H7 (cell line): Measurements from ENCODE around the gene SIMC1. TPM values are rescaled to one million over a fixed set of nuclear protein-coding genes. Genes with fewer than 3 reads are reported as not detected.
A peak's percentile ranks its signal among the peaks of the same experiment; 100 is the strongest.

ENCODE experiments used
- DNase-seq: peaks from one replicate; pipeline ENCODE4 v3.0.0; 2012
- H3K27me3 ChIP-seq: 2 replicates; pipeline ENCODE4 v1.6.0; 2011; ENCODE audit warnings: mild to moderate bottlenecking, low read length; ENCODE audit not compliant: control insufficient read depth, insufficient read depth
- H3K36me3 ChIP-seq: replicated peaks from 2 replicates; pipeline ENCODE4 v1.5.1; 2011; ENCODE audit warnings: low read length; ENCODE audit not compliant: control insufficient read depth, insufficient read depth
- H3K4me3 ChIP-seq: 2 replicates; pipeline ENCODE4 v1.5.1; 2011; ENCODE audit warnings: low read depth, mild to moderate bottlenecking, control low read depth, low read length, moderate library complexity; ENCODE audit not compliant: insufficient read depth
- total RNA-seq: library from RNA; depleted of rRNA; stranded (reverse); fragments of >200 nt; shearing (Covaris generic); gene quantifications from 2 replicates; pipeline ENCODE4 v1.2.3, GENCODE V29; 2014

The SIMC1 gene
- total RNA-seq, 1 experiment from 2014 or later, result 15.0 TPM

DNA sequence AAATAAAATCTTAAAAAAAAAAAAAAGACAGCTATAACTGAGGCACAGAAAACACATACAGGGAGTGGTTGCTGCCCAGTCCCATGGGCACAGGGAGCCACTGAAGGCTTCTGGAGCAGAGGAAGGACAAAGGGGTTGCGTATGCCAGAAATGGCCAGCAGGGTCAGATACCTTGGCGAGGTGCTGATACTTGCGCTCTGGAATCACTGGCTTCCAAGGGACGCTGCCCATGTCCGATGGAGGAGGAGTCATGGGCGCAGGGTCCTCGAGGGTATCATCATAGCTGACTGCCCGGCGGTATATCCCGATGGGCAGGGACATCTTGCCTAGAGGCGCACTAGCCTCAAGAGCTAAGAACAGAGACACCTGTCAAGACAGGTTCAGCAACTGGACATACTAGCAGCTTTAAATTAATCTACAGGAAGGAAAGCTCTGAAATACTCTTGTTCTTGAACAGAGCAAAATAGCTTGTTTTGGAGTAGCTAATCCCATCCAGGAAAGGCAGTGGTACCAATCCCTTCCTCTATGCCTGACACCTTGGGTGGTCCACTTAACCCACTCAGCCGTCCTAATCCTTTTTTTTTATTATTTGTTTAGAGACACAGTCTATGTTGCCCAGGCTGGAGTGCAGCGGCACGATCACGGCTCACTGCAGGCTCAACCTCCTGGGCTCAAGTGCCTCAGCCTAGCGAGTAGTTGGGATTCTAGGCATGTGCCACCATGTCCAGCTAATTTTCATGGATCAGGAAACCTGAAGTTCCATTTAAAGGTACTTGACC, 117.4 kb downstream of the SIMC1 start:
- H3K27me3 ChIP-seq, result no peaks in the 10 kb centered on the region
- peaks cover 21% of the 10 kb centered on the region for H3K36me3 ChIP-seq
- DNase-seq, result peak; percentile 48
- H3K4me3 ChIP-seq, result no peak overlapping the region

DNA sequence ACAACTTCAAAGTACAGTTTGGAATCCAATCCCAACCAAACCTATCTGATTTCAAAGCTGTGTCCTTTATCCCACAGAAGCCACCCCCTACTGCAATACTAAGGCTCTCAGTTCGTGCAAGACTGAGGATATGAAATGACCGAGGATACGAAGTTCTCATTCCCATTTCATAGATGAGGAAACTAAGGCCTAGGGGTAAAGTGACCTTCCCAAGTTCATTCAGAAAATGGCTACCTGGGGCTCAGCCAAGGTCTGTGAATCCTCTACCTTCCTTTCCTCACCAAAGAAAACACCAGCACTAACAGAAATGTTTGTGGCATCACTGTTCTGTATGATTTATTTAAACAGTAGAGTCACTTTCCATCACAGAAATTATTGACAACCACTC, 117.9 kb downstream of the SIMC1 start:
- Histone ChIP-seq H3K36me3 (peaks cover 18% of the 10 kb centered on the region), H3K4me3 (no peak overlapping the region), H3K27me3 (no peaks in the 10 kb centered on the region)
- no peak for DNase-seq

DNA sequence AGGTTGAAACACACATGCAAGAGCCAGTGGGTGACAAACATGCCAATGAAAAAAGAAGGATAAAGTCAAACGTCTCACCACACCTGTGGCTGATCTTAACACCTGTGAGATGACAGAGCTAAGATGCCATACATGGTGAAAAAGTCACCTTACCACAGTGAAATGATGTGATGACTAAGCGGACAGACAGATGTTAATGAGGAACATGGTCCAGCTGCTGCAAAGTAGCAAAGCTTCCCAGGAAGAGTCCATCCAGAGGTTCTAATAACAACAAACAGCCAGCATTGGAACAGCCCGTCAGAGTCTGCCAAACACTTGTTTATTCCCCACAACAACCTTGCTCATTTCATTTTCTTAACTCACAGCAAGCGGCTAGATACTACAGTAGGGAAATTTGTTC, 121.4 kb downstream of the SIMC1 start:
- H3K36me3 ChIP-seq, result peaks cover 8% of the 10 kb centered on the region
- H3K4me3 ChIP-seq, result no peak overlapping the region
- H3K27me3 ChIP-seq, result peaks cover 23% of the 10 kb centered on the region
- DNase-seq, result no peak

DNA sequence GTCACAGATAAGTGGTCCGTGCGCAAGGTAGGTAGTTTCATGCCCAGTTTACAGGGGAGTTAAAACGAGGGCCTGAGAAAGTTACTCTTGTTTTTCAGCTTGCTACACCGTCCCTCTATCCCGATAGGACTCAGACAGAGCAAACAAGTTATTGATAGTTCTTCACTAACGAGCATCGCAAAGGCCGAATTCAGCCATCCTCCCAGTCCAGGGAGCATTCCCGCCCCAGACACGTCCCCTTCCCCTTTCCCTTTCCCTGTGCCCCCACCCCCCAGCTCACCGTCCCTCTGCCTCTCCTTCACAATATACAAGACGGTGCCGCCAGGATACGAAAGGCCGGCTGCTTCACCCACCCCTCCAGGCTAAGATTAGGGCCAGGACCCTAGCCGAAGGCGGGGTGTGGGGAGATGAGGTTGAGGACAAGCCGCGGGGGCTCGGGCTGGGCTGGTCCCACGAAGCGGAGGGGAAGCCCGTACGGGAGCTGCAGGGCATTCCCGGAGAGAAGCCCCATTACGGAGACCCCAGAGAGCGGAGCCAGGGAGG, 122.7 kb downstream of the SIMC1 start:
- H3K27me3 ChIP-seq, result peaks cover 36% of the 10 kb centered on the region
- DNase-seq, result no peak
- peaks cover 3% of the 10 kb centered on the region for H3K36me3 ChIP-seq
- peak overlapping the region; percentile 95 for H3K4me3 ChIP-seq

GRCh38 chr5:176361437-176362232, 123.4 kb downstream of the SIMC1 start, which contains the start of gene KIAA1191:
Gene KIAA1191, minus strand, starts transcription at chr5:176361764. Its CDS starts 2,256 bp downstream, at chr5:176359508.
- DNase-seq, result peak; percentile 92
- Histone ChIP-seq H3K36me3 (peaks cover 3% of the 10 kb centered on the region), H3K27me3 (peaks cover 43% of the 10 kb centered on the region), H3K4me3 (peak within 1 kb of the TSS; percentile 95)

GRCh38 chr5:176362233-176362490, 123.9 kb downstream of the SIMC1 start:
- DNase-seq, result no peak
- H3K4me3 ChIP-seq, result peak overlapping the region; percentile 95
- H3K27me3 ChIP-seq, result peaks cover 45% of the 10 kb centered on the region
- H3K36me3 ChIP-seq, result peaks cover 3% of the 10 kb centered on the region

GRCh38 chr5:176364765-176365350, 126.6 kb downstream of the SIMC1 start:
- no peak for DNase-seq
- peaks cover 46% of the 10 kb centered on the region for H3K27me3 ChIP-seq
- no peaks in the 10 kb centered on the region; the same call in 1 of the 2 replicates for H3K36me3 ChIP-seq
- peak overlapping the region; percentile 76 for H3K4me3 ChIP-seq

- no peaks in the 10 kb centered on the region; the same call in 1 of the 2 replicates for H3K36me3 ChIP-seq
- peak; percentile 98 for DNase-seq
- peak within 1 kb of the TSS; percentile 76 for H3K4me3 ChIP-seq
- H3K27me3 ChIP-seq, result peaks cover 46% of the 10 kb centered on the region
These were observed 127.4 kb downstream of the SIMC1 start, which contains the start of gene ARL10 for GRCh38 chr5:176365351-176366231. Gene ARL10, plus strand, starts transcription at chr5:176365487. Its CDS starts 77 bp downstream, at chr5:176365564.

- no peak for DNase-seq
- no peaks in the 10 kb centered on the region; the same call in 1 of the 2 replicates for H3K36me3 ChIP-seq
- H3K27me3 ChIP-seq, result peaks cover 46% of the 10 kb centered on the region
- H3K4me3 ChIP-seq, result peak overlapping the region; percentile 76
These were observed 128.1 kb downstream of the SIMC1 start for GRCh38 chr5:176366232-176366894.

GRCh38 chr5:176368726-176369125, 130.5 kb downstream of the SIMC1 start:
- no peak overlapping the region for H3K4me3 ChIP-seq
- H3K27me3 ChIP-seq, result peaks cover 28% of the 10 kb centered on the region
- no peaks in the 10 kb centered on the region; the same call in 1 of the 2 replicates for H3K36me3 ChIP-seq
- DNase-seq, result no peak

DNA sequence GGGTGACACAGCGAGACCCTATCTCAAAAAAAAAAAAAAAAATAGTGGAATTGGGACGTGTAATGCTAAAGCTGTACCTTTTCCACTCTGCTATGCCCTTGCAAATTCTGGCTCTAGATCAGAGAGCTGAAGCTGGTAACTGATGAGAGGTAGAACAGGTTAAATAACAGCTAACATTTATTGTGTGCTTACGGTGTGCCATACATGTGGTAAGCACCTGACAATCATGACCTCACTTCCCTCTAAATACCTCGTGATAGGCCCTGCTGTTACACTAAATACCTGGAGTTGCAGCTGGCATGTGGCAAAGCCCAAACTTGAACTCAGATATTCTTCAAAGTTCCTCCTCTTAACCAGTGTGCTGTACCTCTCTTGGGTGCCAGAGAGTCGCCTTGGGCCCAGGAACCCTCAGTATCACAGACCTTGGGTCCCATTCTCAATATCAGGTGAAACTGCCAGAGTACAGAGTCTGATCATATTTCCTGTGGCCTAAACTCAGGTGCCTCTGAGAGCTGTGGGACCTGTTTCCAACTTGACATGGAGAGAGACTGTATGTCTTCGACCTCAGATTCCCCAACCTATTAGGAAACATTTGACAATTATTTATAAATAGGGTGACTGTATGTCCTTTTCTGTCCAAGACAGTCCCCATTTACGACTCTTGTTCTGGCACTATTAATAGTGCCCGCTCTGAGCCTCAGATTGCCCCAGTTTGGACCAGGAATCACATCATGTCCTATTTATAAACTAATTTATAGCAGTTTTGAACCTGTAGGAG, 131.9 kb downstream of the SIMC1 start:
- no peaks in the 10 kb centered on the region; the same call in 1 of the 2 replicates for H3K36me3 ChIP-seq
- peak; percentile 13 for DNase-seq
- H3K4me3 ChIP-seq, result no peak overlapping the region
- peaks cover 18% of the 10 kb centered on the region for H3K27me3 ChIP-seq

- peak; percentile 8 for DNase-seq
- no peaks in the 10 kb centered on the region; the same call in 1 of the 2 replicates for H3K36me3 ChIP-seq
- H3K4me3 ChIP-seq, result no peak overlapping the region
- peaks cover 2% of the 10 kb centered on the region; the same call in 1 of the 2 replicates for H3K27me3 ChIP-seq
These were observed 133.7 kb downstream of the SIMC1 start for GRCh38 chr5:176371621-176372539.
